DMS79 treated with DMSO at 0.1 percent for 48 hours (cell line): ENCODE measurements around the gene PAXX.
"Not testable (repeated sequence)": the region's sequence is repeated elsewhere in the genome, so short reads cannot be mapped to it uniquely, and the experiment has no call there.

ENCODE experiments used
- DNase-seq: peaks from one replicate; lab custom pipeline; 2025; lab: John Stamatoyannopoulos, UW

PAXX gene

DNA sequence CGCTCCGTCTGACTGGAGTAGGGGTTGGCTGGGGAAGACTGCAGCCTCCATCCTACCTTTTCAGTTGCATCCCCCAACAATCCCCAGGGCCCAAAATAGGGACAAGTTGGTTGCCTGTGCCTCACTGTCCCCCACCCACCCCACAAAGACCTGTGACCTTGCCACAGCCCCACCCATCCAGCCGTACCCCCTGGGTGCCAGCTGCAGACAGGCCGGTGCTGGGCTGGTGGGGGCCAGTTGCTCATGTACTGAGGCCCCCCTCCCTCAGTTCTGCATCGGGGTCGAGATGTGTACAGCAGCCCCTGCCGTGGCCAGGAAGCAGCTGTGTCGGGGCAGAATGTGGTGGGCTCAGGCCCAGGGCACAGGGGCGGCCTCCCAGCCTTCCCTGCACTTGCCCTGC is 9.1 kb upstream of the PAXX start:
- DNase-seq: no peak

- DNase-seq: no peak
Observed at GRCh38 chr9:136983656-136984314, 8.4 kb upstream of the PAXX start.

DNA sequence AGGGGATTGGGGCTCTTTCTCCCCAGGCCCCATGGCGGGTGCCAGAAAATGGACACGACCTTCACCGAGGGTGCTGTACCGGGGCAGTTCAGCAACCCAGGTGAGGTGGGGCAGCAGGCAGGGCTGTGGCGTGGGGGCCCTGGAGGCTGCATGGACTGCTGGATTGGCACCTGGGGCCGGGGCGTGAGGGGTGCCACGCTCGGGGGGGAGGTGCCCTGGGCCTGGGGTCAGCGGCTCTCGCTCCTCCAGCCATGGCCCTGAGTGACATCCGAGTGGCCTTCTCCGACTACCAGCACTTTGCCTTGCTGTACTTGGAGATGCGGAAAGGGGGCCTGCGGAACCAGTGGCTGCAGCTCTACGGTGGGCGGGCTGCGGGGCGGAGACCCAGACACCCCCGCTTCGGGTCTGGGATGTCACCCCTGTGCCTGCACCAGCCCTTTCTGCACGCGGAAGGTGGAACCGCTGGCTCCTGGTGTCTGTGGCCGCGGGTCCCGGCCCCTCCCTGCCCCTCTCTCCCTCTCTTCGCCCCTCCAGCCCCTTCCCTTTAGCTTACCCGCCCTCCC is 7.7 kb upstream of the PAXX start:
- no peak for DNase-seq

GRCh38 chr9:136985027-136985602 is 7.1 kb upstream of the PAXX start:
- DNase-seq: no peak

DNA sequence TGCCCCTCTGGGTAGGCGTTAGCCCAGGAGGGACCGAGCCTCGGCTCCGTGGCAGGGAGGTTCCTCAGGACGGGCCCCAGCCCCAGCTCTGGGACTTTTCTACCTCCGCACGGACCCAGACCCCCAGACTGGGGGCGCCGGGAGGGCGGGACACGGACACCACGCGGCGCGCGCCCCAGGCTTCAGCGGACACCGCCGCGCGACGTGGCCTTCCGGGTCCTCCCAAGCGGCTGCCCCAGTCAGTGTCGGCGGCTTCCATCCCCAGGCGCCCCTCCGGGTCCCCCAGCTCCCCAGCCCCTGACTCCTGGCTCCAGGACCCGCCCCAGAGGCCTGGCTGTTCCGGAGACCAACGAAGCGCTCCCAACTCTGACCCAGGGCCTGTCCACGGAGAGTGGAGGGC is 6.4 kb upstream of the PAXX start:
- DNase-seq: no peak

- no peak for DNase-seq
Observed at GRCh38 chr9:136988872-136989271, 3.4 kb upstream of the PAXX start.

DNA sequence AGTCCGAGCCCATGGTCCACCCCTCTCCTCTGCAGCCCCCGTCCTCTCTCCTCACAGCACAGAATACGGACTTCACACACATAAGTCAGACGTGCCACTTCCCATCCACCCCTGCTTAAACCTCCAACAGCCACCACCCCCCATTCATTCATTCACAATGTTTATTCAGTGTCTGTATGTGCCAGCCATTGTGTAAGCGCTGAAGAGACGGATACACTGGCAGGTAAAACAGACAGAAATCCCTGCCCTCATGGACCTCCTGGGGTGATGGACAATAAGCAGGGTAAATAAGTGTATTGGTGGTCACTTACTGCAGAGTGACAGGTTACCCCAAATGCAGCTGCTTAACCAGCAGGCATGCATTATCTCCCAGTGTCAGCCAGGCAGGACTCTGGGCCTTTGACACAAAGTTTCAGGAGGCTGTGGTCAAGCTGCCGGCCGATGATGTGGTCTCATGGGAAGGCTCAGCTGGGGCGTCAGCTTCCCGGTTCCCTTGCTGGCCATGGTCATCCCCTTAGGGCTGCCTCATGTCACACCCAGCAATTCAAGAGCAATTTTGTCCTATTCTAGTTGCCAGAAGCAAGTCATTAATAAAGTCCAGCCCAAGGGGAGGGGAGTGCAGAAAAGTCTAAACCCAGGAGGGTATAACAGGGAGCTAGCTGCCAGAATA is 1.8 kb upstream of the PAXX start:
- DNase-seq: no peak

DNA sequence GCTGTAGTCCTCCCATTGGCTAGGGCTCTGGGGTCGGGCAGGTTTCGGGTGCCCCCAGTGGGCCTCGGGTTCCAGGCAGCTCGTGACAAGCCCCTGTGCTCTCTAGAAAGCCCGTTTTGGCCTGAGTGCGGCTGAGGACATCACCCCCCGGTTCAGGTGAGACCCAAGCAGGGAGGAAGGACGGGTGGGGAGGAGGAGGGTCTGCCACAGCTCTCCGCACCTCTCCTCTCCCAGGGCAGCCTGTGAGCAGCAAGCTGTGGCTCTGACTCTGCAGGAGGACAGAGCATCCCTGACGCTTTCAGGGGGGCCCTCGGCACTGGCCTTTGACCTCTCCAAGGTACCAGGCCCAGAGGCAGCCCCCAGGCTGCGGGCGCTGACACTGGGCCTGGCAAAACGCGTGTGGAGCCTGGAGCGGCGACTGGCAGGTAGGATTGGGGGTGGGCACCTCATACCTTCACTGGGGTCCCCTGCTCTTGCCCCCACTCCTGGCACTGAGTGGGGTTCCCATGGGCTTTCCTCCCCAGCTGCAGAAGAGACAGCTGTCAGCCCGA is 672 bp downstream of the PAXX start:
- DNase-seq: no peak

DNA sequence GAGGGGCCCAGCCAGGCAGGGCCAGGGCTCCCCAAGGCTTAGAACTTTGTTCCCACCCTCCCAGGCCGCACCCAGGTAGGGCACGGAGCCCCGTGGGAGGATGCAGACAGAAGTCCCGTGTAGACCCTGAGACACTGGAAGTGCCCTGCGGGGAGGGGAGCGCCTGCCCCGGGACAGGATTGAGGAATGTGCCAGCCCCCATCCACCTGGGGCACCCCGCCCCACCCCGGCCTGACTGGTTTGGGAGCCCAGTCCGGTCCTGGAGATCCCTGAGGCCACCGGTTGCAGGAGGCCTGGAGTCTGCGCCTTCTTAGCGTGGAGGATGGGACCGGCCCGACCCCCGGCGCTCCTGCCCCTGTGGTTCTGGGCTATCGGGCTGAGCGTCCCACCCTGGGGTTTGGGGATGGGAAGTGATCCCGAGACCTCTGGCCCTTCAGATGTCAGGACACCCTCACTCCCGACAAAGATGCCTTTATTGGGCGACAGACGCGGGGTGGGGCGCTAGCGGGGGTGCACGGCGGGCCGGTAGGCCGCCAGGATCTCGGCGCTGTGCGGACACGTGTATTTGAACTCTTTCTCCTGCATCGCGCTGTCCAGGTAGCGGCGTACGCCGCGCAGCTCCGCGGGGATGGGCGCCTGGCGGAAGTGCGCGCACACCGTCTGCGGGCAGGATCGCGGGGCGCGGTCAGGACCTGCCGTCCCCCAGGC is 2.1 kb downstream of the PAXX start:
- DNase-seq: no peak

DNA sequence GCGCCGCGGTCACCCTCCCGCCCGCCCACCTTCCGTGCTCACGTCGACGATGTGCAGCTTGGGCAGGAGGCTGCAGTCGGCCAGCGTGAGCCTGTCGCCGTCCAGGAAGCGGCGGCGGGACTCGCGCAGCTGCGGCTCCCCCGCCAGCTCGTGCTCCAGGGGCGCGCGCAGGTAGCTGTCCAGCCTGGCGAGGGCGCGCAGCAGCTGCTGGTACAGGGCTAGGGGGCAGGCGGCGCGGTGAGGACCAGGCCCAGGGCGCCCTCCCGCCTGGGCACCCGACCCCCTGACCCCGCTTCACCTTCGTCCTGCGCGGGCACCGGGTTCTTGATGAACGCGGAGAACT is 2.6 kb downstream of the PAXX start:
- no peak for DNase-seq

DNA sequence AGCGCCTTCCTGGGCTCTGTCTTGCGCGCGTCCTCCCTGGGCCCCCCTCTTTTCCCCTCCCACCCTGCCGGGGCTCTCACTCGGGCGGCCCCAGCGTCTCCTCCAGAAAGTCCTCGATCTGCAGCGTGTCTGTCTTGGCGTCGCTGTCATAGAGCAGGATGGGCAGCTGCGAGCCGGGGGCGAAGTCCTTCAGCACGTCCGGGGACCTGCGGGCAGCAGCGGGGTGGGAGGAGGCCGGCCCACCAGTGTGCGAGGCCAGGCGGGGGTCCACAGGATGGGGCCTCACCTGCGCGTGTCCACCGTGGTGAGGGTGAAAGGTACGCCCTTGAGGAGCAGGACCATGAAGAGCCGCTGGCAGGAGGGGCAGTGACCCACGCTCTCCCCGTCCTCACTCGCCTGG is 3.1 kb downstream of the PAXX start:
- peak; percentile 56 for DNase-seq

- DNase-seq: peak; percentile 80
Observed at GRCh38 chr9:136995772-136996311, 3.6 kb downstream of the PAXX start.

DNA sequence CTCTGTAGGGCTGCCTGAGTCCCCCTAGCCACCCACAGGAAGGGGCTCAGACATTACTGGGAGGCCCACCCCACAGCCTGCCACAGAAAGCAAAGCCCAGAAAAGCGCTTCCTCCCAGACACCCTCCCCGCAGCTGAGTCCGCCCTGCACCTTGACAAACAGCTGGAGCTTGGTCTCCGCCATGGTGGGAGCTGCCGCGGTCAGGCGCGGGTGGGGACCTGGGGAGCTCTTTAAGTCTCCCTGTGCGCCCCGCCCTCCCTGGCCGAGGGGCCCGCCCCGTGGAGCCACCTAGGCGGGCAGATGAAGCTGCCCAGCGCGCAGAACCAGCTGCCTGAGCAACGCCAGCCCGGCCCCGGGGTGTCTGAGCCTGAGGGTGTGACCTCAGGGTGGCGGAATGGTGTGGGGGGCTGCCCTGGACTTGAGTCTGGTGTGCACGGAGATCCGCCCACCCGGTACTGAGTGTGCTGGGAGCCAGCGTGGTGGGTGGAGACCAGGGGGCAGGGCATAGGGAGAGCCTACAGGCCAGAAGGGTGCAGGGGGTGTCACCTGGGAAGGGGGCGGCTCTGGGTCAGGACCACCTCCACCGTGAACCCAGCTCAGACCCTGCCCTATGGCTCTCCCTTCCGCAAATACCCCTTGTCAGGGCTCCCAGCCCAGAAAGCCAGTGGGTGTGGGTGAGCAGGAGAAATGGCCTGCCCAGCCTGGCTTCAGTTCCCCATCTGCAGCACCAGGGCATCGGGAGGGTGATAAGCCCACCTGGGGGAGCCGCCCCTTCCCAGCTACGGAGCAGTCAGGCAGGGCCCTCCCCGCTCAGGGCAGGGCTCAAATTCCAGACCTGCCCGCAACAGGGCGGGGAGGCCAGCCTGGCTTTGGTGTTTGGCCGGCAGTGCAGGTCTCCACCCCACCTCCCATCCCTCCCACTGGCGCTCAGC is 4.4 kb downstream of the PAXX start, which contains the start of gene CLIC3:
TSS of gene CLIC3 (minus strand) at position 208 of the 932 bp plus-strand sequence. CDS start at position 183, 25 bp downstream.
- peak; percentile 36 for DNase-seq

GRCh38 chr9:136997371-136997770 is 5.1 kb downstream of the PAXX start:
- DNase-seq: no peak

- no peak for DNase-seq
Observed at GRCh38 chr9:136997830-136998234, 5.6 kb downstream of the PAXX start.

- no peak for DNase-seq
Observed at GRCh38 chr9:137000177-137000930, 8.1 kb downstream of the PAXX start.

- DNase-seq: no peak
Observed at GRCh38 chr9:137001857-137002645, 9.8 kb downstream of the PAXX start.

- DNase-seq: no peak
Observed at GRCh38 chr9:137002646-137003041, 10.4 kb downstream of the PAXX start.

GRCh38 chr9:137004285-137004684 is 12.1 kb downstream of the PAXX start:
- not testable (repeated sequence) for DNase-seq
